ENCODE results near the gene DVL3. TPM values are rescaled to one million over a fixed set of nuclear protein-coding genes. Genes with fewer than 3 reads are reported as not detected.

DVL3 gene
- total RNA-seq, 1 donor from 2014 or later, result 103 TPM

DNA sequence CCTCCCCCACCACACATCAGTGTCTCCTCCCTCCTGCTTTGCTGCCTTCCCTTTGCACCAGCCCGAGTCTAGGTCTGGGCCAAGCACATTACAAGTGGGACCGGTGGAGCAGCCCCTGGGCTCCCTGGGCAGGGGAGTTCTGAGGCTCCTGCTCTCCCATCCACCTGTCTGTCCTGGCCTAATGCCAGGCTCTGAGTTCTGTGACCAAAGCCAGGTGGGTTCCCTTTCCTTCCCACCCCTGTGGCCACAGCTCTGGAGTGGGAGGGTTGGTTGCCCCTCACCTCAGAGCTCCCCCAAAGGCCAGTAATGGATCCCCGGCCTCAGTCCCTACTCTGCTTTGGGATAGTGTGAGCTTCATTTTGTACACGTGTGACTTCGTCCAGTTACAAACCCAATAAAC, 28.5 kb downstream of the DVL3 start:
- H3K27ac Mint-ChIP-seq (ENCODE audit: unreplicated experiment), result no peak overlapping the region
- no peak overlapping the region for H3K4me3 Mint-ChIP-seq (ENCODE audit: unreplicated experiment)
- H3K27me3 Mint-ChIP-seq (ENCODE audit: unreplicated experiment), result peaks cover 17% of the 10 kb centered on the region
- peaks cover 61% of the 10 kb centered on the region for H3K36me3 Mint-ChIP-seq (ENCODE audit: low read depth, unreplicated experiment)
- H3K4me1 Mint-ChIP-seq (ENCODE audit: unreplicated experiment), result peaks cover 41% of the 10 kb centered on the region
- DNase-seq (ENCODE audit: low spot score), result no peak
- TF ChIP-seq, protein P1, sequence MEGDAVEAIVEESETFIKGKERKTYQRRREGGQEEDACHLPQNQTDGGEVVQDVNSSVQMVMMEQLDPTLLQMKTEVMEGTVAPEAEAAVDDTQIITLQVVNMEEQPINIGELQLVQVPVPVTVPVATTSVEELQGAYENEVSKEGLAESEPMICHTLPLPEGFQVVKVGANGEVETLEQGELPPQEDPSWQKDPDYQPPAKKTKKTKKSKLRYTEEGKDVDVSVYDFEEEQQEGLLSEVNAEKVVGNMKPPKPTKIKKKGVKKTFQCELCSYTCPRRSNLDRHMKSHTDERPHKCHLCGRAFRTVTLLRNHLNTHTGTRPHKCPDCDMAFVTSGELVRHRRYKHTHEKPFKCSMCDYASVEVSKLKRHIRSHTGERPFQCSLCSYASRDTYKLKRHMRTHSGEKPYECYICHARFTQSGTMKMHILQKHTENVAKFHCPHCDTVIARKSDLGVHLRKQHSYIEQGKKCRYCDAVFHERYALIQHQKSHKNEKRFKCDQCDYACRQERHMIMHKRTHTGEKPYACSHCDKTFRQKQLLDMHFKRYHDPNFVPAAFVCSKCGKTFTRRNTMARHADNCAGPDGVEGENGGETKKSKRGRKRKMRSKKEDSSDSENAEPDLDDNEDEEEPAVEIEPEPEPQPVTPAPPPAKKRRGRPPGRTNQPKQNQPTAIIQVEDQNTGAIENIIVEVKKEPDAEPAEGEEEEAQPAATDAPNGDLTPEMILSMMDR (IDR thresholded peaks at IDR 0.05; ENCODE audit: unreplicated experiment), result no peak
- no peaks in the 10 kb centered on the region for H3K9me3 Mint-ChIP-seq (ENCODE audit: unreplicated experiment)

GRCh38 chr3:184184546-184185230, 29.5 kb downstream of the DVL3 start:
- H3K9me3 Mint-ChIP-seq (ENCODE audit: unreplicated experiment), result no peaks in the 10 kb centered on the region
- peaks cover 18% of the 10 kb centered on the region for H3K27me3 Mint-ChIP-seq (ENCODE audit: unreplicated experiment)
- peaks cover 59% of the 10 kb centered on the region for H3K36me3 Mint-ChIP-seq (ENCODE audit: low read depth, unreplicated experiment)

DNA sequence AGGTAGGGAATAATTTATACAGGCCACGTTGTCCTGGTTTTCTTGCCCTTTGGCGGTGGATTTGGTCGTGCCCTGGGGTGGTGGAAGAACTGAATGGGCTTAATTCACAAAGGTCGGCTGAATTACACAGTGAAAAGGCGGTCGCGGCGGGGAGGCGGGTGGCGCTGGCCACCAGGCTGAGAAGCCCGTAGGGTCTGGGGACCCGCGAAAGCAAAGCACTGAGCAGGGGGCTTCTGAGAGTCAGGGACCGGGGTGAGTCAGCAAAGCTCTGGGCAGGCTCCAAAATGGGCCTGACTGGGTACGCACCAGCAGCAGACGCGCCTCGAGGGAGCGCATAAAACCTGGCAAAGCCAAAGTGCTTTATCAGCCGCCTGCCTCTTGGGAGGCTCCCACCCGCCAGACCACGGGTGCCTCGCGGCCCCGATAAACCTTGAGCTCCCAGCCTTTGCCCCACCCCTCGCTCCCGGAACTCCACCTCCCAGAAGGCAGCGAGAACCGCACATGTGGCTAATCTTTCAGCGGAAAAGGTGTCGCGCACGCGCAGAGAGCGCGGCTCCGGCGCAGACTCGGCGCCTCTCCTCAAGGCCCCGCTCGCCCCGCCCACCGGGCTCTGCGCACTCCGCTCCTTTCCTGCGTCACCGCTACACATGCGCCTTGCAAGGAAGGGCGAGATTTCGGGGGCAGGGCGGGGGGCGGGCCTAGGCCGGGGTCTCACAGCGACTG, 30.4 kb downstream of the DVL3 start:
- Mint-ChIP-seq H3K9me3 (ENCODE audit: unreplicated experiment) (no peaks in the 10 kb centered on the region), H3K4me1 (ENCODE audit: unreplicated experiment) (peaks cover 36% of the 10 kb centered on the region), H3K4me3 (ENCODE audit: unreplicated experiment) (peak overlapping the region; percentile 99), H3K27ac (ENCODE audit: unreplicated experiment) (peak overlapping the region; percentile 97), H3K27me3 (ENCODE audit: unreplicated experiment) (peaks cover 21% of the 10 kb centered on the region), H3K36me3 (ENCODE audit: low read depth, unreplicated experiment) (peaks cover 61% of the 10 kb centered on the region)
- TF ChIP-seq, protein P1 (IDR thresholded peaks at IDR 0.05; ENCODE audit: unreplicated experiment), result no peak
- DNase-seq (ENCODE audit: low spot score), result peak; percentile 99

More at GRCh38 chr3:184184546-184185230, 29.5 kb downstream of the DVL3 start:
- Mint-ChIP-seq H3K4me3 (ENCODE audit: unreplicated experiment) (peak overlapping the region; percentile 73), H3K4me1 (ENCODE audit: unreplicated experiment) (peaks cover 36% of the 10 kb centered on the region), H3K27ac (ENCODE audit: unreplicated experiment) (peak overlapping the region; percentile 97)
- DNase-seq (ENCODE audit: low spot score), result no peak
- TF ChIP-seq, protein P1 (IDR thresholded peaks at IDR 0.05; ENCODE audit: unreplicated experiment), result no peak

DNA sequence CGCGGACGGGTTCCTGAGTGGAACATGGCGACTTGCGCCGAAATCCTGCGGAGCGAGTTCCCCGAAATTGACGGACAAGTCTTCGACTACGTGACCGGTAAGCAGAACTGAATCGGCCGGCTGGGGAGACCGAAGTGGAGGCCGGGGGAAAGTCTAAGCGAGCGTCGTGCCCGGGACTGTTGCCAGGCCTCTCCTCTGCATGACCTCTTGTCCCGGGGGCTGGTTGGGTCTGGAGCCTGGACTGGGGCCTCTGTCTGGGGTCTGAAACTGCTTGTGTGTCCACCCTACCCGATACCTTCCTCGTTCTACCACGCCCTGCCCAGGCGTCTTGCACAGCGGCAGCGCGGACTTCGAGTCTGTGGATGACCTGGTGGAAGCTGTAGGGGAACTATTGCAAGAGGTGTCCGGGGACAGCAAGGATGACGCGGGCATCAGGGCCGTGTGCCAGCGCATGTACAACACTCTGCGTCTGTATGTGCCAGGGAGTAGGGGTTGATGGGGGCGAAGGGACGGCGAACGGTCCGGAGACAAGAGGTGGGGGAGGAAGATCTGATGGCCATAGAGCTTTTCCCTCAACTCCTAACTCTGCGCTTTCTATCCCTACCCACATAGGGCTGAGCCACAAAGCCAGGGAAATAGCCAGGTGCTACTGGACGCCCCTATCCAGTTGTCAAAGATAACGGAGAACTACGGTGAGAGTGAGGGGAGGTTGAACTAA, 31.2 kb downstream of the DVL3 start, which contains the start of gene ABCF3:
TSS of gene ABCF3 (plus strand) at position 16 of the 718 bp plus-strand sequence. CDS start at position 25, 9 bp downstream.
- TF ChIP-seq, protein P1 (IDR thresholded peaks at IDR 0.05; ENCODE audit: unreplicated experiment), result no peak
- no peaks in the 10 kb centered on the region for H3K9me3 Mint-ChIP-seq (ENCODE audit: unreplicated experiment)
- peaks cover 21% of the 10 kb centered on the region for H3K27me3 Mint-ChIP-seq (ENCODE audit: unreplicated experiment)
- H3K4me3 Mint-ChIP-seq (ENCODE audit: unreplicated experiment), result peak within 1 kb of the TSS; percentile 99
- no peak for DNase-seq (ENCODE audit: low spot score)
- peak within 1 kb of the TSS; percentile 97 for H3K27ac Mint-ChIP-seq (ENCODE audit: unreplicated experiment)
- H3K4me1 Mint-ChIP-seq (ENCODE audit: unreplicated experiment), result peaks cover 33% of the 10 kb centered on the region
- H3K36me3 Mint-ChIP-seq (ENCODE audit: low read depth, unreplicated experiment), result peaks cover 57% of the 10 kb centered on the region
